K562 (cell line): ENCODE measurements around the gene AZU1. TPM values are rescaled to one million over a fixed set of nuclear protein-coding genes. Genes with fewer than 3 reads are reported as not detected.

Source experiments
- ATF1 ChIP-seq, 2 experiments: fragments of 450-650 bp in 1 of 2; IDR thresholded peaks; 2 replicates each; pipeline ENCODE4 v1.6.1; 2016; ENCODE audit warnings: missing compliant biosample characterization in 1 of 2, missing genetic modification characterization in 1 of 2
- DACH1 ChIP-seq: fragments of 450-650 bp; IDR thresholded peaks from 2 replicates; pipeline ENCODE4 v1.6.1; 2018; ENCODE audit not compliant: partially characterized antibody
- ELF1 ChIP-seq: fragments of 200-800 bp; sonication (Bioruptor generic); IDR thresholded peaks from 2 replicates; pipeline ENCODE4 v1.6.1; 2016; ENCODE audit warnings: missing genetic modification characterization, missing compliant biosample characterization
- FOSL1 ChIP-seq: fragments of 200-800 bp; sonication (Bioruptor generic); conservative IDR thresholded peaks from 2 replicates; pipeline ENCODE4 v1.6.1; 2016; ENCODE audit warnings: missing genetic modification characterization, missing compliant biosample characterization
- MAFG ChIP-seq: fragments of 450-650 bp; conservative IDR thresholded peaks from 2 replicates; pipeline ENCODE4 v1.6.1; 2016; ENCODE audit warnings: missing genetic modification characterization, missing compliant biosample characterization
- NCOA1 ChIP-seq: fragments of 450-650 bp; IDR thresholded peaks from 2 replicates; pipeline ENCODE4 v1.6.1; 2016; ENCODE audit warnings: low read depth
- NELFE ChIP-seq: IDR thresholded peaks from 2 replicates; pipeline ENCODE4 v1.6.1; 2011; ENCODE audit warnings: mild to moderate bottlenecking; ENCODE audit not compliant: insufficient read depth, insufficient read length
- SP2 ChIP-seq: IDR thresholded peaks from 2 replicates; pipeline ENCODE4 v1.6.1; 2011; ENCODE audit warnings: mild to moderate bottlenecking, low read depth, low read length, moderate library complexity; ENCODE audit not compliant: poor library complexity, severe bottlenecking; ENCODE audit errors: extremely low read depth
- SRSF9 ChIP-seq: fragments of 200-400 bp; formaldehyde crosslinking; IDR thresholded peaks from 2 replicates; pipeline ENCODE4 v1.6.1; 2017; ENCODE audit warnings: low read depth, low read length, borderline replicate concordance
- ZFP30 ChIP-seq: fragments of 250-450 bp; sonication (Bioruptor Pico); IDR thresholded peaks from 2 replicates; pipeline ENCODE4 v1.8.0; 2022; ENCODE audit warnings: moderate library complexity, mild to moderate bottlenecking, inconsistent platforms, borderline replicate concordance
- ZNF354B ChIP-seq: fragments of 250-450 bp; sonication (Bioruptor Pico); IDR thresholded peaks from 2 replicates; pipeline ENCODE4 v1.4.0; 2020
- polyA plus RNA-seq, 8 experiments: library from polyadenylated mRNA; depleted of rRNA in 4 of 8; stranded (reverse) in 5 of 8; unstranded in 3 of 8; fragments of >200 nt; fragmentation: Nextera tagmentation in 2 of 8; fragmentation: Illumina TruSeq in 1 of 8; extraction: Ambion mirVana in 2 of 8; extraction: Trizol in 1 of 8; gene quantifications; 2 replicates each; pipeline versions ENCODE4 v1.2.1 to v1.2.3, GENCODE V29; 2011 to 2014; ENCODE audit warnings: inconsistent platforms in 1 of 8, missing spikeins in 1 of 8
- total RNA-seq, 7 experiments: library from RNA; depleted of rRNA in 6 of 7; stranded (reverse); fragments of >200 nt in 6 of 7; fragmentation: Illumina TruSeq in 2 of 7; extraction: Trizol in 2 of 7; gene quantifications; 2 replicates each; pipeline versions ENCODE4 v1.2.1 to v1.2.3, GENCODE V29; 2011 to 2021; ENCODE audit warnings: low replicate concordance in 1 of 7
- TF ChIP-seq, protein P1 (sequence below), 2 experiments: IDR thresholded peaks; 2 replicates each; pipeline ENCODE4 v1.6.1; 2012; ENCODE audit warnings: improper control_type of control experiment in 2 of 2, low read depth in 2 of 2, low read length in 2 of 2, borderline replicate concordance in 1 of 2
- TF ChIP-seq, protein P2 (sequence below), 2 experiments: fragments of 450-650 bp in 1 of 2; sonication (generic) in 1 of 2; formaldehyde crosslinking in 1 of 2; IDR thresholded peaks; 2 replicates each; pipeline versions ENCODE4 v1.7.1 to v1.9.0; 2016 to 2022; ENCODE audit warnings: inconsistent platforms in 1 of 2, mild to moderate bottlenecking in 1 of 2, missing genetic modification reagents in 1 of 2
- TF ChIP-seq, protein P3 (sequence below): IDR thresholded peaks from 2 replicates; pipeline ENCODE4 v1.6.1; 2011; ENCODE audit not compliant: insufficient read length; ENCODE audit errors: extremely low read depth

AZU1 gene
- total and polyA plus RNA-seq, 9 of the 15 experiments (the other 6 are each of a cell fraction or from before 2014, with no cell fraction given) = 0.29 to 1.9 (median 0.59) TPM; not detected in 3

DNA sequence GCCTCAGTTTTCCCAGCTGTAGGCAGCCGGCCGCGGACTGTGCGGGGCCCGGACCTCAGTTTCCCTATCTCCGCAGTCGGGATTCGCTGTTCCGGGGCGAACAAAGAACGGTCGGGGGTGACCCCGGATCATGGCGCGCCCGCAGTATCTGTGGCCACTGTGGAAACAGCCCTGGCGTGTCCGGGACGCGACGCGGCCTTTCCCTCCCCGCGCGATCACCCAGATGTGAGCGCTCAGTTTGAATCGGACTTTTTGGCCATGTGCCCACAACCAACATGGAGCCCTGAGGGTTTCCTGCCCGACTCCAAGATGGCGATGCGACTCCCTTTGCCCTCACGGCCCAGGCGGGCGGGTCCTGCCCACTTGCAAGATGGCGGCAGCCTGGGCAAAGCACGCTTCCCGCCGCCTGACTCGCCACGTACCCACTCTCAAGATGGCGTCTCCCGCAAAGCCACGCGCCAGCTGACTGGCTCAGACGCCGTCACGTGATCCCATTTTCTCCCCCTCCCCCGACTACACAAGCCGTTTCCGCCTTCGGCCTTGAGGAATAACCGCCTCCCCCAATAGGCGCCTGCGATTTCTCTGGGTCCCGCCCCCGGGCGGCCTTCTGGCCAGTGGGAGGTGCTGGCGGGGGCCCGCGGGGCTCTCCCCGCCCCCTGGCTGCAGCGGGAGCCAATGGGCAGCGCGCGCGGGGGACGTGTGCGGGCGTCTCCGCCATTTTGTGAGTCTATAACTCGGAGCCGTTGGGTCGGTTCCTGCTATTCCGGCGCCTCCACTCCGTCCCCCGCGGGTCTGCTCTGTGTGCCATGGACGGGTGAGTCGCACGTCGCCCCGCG, 30.7 kb upstream of the AZU1 start, which contains the start of gene PTBP1 (continued):
- no peak for TF ChIP-seq SRSF9
- TF ChIP-seq, protein P1, sequence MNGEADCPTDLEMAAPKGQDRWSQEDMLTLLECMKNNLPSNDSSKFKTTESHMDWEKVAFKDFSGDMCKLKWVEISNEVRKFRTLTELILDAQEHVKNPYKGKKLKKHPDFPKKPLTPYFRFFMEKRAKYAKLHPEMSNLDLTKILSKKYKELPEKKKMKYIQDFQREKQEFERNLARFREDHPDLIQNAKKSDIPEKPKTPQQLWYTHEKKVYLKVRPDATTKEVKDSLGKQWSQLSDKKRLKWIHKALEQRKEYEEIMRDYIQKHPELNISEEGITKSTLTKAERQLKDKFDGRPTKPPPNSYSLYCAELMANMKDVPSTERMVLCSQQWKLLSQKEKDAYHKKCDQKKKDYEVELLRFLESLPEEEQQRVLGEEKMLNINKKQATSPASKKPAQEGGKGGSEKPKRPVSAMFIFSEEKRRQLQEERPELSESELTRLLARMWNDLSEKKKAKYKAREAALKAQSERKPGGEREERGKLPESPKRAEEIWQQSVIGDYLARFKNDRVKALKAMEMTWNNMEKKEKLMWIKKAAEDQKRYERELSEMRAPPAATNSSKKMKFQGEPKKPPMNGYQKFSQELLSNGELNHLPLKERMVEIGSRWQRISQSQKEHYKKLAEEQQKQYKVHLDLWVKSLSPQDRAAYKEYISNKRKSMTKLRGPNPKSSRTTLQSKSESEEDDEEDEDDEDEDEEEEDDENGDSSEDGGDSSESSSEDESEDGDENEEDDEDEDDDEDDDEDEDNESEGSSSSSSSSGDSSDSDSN (IDR thresholded peaks at IDR 0.05; ENCODE audit: borderline replicate concordance in 1 of 2, low read depth in 2 of 2, low read length in 2 of 2) = 0 out of 4 replicates have a peak, but pooled peaks of 1 of the 2 experiments have one; percentile 40
- peak; percentile 50 for TF ChIP-seq FOSL1 (tag)
- TF ChIP-seq NCOA1 = 0 out of 2 replicates have a peak, but pooled peaks have one; percentile 22
- TF ChIP-seq ATF1 (CRISPR knock-in tag; IDR thresholded peaks at IDR 0.05) = no peak
- peak; percentile 95 for TF ChIP-seq ATF1 (tag; IDR thresholded peaks at IDR 0.05)
- no peak for TF ChIP-seq NELFE
- TF ChIP-seq DACH1 = peak; percentile 70
- no peak for TF ChIP-seq ZNF354B
- TF ChIP-seq ELF1 (tag) = peak; percentile 95
- TF ChIP-seq, protein P2, sequence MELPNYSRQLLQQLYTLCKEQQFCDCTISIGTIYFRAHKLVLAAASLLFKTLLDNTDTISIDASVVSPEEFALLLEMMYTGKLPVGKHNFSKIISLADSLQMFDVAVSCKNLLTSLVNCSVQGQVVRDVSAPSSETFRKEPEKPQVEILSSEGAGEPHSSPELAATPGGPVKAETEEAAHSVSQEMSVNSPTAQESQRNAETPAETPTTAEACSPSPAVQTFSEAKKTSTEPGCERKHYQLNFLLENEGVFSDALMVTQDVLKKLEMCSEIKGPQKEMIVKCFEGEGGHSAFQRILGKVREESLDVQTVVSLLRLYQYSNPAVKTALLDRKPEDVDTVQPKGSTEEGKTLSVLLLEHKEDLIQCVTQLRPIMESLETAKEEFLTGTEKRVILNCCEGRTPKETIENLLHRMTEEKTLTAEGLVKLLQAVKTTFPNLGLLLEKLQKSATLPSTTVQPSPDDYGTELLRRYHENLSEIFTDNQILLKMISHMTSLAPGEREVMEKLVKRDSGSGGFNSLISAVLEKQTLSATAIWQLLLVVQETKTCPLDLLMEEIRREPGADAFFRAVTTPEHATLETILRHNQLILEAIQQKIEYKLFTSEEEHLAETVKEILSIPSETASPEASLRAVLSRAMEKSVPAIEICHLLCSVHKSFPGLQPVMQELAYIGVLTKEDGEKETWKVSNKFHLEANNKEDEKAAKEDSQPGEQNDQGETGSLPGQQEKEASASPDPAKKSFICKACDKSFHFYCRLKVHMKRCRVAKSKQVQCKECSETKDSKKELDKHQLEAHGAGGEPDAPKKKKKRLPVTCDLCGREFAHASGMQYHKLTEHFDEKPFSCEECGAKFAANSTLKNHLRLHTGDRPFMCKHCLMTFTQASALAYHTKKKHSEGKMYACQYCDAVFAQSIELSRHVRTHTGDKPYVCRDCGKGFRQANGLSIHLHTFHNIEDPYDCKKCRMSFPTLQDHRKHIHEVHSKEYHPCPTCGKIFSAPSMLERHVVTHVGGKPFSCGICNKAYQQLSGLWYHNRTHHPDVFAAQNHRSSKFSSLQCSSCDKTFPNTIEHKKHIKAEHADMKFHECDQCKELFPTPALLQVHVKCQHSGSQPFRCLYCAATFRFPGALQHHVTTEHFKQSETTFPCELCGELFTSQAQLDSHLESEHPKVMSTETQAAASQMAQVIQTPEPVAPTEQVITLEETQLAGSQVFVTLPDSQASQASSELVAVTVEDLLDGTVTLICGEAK (IDR thresholded peaks at IDR 0.05) = peak; percentile 86
- TF ChIP-seq, protein P2 (CRISPR knock-in tag; IDR thresholded peaks at IDR 0.05) = no peak
- TF ChIP-seq ZFP30 (CRISPR knock-in tag) = no peak
- TF ChIP-seq SP2 = peak; percentile 91
- no peak for TF ChIP-seq MAFG (tag)
- TF ChIP-seq, protein P3, sequence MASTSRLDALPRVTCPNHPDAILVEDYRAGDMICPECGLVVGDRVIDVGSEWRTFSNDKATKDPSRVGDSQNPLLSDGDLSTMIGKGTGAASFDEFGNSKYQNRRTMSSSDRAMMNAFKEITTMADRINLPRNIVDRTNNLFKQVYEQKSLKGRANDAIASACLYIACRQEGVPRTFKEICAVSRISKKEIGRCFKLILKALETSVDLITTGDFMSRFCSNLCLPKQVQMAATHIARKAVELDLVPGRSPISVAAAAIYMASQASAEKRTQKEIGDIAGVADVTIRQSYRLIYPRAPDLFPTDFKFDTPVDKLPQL = peak; percentile 29
